GM19395 (cell line): ENCODE measurements around the gene FAM241A.
"Not testable (repeated sequence)": the region's sequence is repeated elsewhere in the genome, so short reads cannot be mapped to it uniquely, and the experiment has no call there.

ENCODE experiments used
- ATAC-seq: cut with Tn5 transposase; IDR thresholded peaks from one replicate; pipeline ENCODE4 v1.9.1; 2021; ENCODE audit warnings: mild to moderate bottlenecking, moderate library complexity; ENCODE audit not compliant: unreplicated experiment

FAM241A gene

DNA sequence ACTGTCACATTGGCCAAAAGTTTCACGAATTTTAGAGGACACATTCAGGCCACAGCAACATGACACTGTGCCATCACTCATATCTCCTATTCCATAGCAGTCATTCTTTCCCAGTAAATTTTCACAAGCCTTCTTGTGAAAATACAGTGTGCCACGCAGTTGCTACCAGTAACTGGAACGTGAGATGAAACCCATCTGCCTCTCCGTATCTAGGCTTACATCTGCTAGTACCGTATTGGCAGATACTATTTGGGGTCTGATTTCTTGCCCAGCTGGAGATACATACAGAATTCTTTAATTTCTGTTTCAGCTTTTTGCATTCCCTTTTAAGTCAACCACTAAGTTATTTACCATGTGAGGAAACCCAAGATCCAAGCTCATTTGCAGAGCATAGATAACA is 8.7 kb upstream of the FAM241A start:
- no peak for ATAC-seq

DNA sequence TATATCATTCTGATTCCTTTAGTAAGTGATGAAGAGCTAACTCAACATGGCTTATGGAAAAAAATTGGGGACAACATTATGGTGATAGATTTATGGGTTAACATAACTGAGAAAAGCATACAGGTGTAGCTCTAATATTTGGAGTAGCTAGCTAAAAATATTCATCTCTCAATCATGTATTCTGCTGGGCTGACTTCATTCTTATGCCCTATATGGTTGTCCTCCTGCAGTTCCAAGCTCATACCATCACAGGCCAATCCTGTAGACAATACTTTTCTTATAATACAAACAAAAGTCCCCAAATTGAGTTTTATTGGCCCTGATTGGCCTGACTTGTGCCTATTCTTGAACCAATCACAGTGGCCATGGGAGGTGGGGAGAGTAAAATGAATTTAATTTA is 6.7 kb upstream of the FAM241A start:
- ATAC-seq, result no peak

DNA sequence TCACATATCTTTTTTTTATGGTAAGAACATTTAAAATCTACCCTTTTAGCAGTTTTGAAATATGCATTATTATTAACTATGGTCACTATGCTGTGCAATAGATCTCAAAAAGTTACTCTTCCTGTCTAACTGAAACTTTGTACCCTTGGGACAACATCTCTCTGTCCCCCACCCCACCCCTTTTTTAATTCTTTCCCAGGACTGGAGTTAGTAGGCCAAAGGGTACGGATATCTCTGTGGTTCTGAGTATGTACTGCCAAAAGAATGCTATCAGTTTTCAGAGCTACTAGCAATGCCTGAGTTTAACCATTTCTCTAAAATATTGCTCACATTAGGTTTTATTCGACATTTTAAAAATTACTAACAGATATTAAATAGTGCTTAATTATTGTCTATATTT is 4.7 kb upstream of the FAM241A start:
- ATAC-seq, result no peak

DNA sequence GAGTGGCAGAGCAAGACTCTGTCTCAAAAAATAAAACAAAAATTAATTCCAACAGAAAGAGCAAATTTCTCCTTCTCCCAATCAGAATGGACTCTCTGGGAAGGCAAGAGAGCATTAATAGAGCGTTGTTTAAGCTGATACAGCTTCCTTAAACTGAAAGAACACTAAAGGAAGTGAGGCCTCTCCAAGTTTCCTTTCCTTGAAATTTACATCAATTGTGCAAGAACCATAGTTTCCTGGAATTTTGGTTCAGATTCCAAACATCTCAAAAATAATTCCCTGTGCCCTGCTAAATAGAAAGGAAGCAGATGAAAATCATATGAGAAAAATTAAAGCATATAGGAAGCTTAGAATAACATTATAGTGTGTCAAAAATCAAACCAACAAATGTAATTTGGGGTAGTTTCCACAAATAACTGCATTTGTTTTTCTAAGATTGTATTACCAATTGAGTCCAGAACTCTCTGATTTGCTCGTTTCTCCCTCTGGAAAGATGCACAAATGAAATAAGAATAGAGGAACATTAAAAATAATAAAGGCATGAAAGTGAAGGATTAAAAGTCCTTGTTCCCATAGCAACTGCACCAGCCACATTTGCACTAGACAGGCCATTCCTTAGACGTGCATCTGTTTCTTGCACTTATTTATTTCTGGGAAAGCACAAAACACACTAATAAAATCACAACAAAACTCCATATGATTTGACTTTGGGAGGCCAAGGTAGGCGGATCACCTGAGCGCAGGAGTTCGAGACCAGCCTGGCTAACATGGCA is 3.7 kb upstream of the FAM241A start:
- no peak for ATAC-seq

DNA sequence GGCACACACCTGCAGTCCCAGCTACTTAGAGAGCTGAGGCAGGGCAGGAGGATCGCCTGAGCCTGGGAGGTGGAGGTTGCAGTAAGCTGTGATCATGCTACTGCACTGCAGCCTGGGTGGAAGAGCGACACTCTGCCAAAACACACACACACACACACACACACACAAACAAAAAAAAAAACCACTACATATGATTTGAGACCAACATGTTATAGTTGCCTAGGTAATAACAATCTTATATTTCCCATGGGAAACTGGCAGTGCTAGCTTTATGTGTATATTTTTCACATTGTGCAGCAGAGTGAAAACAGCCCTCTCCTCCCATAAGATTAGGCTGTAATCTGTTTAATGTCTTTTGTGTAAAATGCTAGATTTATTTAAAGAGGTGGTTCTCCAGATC is 3.1 kb upstream of the FAM241A start:
- ATAC-seq, result no peak

DNA sequence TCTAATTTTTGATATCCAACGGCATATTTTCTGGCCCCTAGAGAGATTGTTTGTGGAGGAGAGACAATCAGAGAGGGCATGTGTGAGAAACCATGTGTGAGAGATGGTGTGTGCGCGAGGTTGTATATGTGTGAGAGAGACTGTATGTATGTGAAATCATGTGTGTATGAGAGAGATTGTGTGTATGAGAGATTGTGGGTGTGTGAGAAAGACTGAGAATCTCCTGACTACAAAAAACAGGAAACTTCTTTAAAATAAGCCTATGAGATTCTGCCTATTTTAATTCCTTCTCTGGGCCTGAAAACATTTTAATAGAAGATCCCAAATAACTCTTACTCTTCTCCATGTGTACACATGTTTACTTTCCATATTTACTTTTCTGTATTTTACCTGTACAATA is 1.5 kb upstream of the FAM241A start:
- ATAC-seq, result no peak

DNA sequence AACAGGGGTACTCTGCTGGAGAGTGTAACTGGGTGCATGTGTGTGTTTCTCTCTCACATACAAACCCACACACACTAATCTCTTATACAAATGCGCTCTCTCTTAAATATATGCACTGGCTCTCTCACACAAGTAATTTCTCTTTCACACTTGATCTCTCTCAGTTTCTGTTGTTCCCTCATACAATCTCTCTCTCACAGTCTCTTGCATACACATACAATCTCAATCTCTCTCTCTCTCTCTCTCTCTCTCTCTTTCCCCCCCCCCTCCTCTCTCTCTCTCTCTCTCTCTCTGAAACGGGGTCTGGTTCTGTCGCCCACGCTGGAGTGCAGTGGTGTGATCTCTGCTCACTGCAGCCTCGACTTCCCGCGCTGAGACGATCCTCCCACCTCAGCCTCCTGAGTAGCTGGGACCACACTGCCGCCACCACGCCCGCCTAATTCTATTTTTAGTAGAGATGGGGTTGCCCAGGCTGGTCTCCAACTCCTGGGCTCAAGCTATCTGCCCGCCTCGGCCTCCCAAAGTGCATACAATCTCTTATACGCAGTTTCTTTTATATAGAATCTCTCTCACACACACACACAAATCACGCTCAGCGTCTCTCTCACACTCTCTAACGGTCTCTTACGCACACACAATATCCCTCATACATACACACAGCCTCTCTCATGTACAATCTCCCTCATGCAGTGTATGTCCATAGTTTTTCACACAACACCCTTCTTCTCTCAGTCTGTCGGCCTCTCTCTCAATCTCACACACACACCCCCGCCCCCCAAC is 518 bp upstream of the FAM241A start:
- no peak for ATAC-seq

DNA sequence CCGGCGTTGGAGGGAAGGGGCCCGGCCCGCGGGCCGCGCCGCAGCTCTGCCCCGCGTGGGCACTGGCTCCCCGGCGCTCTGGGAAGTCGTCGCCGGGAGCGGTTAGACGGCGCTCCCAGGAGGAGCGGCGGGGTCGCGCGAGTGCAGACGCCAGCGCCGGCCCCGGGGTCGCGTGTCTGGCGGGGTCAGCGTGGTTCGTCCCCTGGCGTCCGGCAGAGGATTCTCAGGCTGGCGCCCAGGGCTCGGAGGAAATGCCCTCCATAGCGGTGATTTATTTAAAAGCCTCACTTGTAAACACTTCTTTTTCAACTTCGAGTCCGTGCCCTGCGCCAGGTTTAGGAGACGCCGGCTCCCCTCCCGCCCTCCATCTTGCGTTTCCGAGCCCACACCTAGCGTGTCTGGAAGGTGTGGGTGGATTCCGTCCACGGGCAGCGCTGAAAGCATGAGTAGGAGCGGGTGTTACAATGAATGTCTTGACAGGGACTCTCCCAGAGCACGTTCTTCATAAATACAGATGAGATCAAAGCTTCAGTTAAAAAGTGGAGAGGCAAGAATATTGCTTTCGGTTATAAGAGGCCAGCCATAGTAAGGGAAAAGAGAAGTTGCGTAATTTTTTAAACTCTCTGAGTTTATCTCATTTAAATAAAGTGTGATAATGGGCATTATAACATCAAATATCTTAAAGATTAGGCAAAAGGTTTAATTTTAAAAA is 692 bp downstream of the FAM241A start:
- ATAC-seq, result peak; percentile 59

DNA sequence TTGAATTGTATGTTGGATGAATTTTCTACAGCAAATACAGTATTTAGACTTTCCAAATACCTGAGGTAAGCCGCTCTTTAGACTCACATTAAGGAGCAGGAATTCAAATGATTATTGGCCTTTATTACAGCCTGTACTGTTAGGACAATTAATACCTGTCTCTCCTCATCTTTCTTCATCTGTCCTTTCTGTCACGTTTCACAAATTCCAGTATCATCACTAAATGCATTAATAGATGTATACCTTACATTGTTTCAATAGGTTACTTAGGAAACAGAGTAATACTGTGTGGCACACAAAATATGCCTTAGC is 1.2 kb downstream of the FAM241A start:
- no peak for ATAC-seq

DNA sequence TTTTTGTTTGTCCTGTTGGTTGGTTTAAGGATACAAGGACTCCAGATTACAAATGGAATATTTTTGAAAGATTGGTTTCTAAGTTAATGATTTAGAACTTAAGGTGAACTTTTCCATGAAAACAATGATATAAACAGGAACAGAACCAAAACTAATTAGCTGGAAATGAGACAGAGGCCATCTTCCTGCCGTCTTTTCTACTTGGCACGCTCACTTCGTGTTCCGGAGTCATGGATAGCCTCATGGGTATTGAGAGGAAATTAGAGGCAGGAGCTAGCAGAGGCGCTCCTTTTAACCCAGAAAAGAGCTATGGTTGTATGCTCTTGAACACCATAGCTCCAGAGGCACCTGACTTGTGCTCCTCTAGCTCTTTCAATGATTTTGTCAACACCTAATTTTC is 2.4 kb downstream of the FAM241A start:
- ATAC-seq, result no peak

DNA sequence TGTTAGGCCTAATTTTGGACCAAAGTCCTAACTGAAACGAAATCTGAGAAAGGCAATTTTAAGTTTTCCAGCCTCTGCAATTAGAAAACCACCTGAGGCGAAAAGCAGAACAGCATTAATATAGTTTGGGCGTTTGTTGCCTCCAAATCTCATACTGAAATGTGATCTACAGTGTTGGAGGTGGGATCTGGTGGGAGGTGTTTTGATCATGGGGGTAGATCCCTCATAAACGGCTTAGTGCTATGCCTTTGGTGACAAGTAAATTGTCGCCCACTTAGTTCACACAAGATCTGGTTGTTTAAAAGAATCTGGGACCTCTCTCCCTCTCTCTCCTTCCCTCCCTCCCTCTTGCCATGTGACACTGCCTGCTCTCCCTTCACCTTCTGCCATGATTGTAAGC is 5.7 kb downstream of the FAM241A start:
- ATAC-seq, result no peak

DNA sequence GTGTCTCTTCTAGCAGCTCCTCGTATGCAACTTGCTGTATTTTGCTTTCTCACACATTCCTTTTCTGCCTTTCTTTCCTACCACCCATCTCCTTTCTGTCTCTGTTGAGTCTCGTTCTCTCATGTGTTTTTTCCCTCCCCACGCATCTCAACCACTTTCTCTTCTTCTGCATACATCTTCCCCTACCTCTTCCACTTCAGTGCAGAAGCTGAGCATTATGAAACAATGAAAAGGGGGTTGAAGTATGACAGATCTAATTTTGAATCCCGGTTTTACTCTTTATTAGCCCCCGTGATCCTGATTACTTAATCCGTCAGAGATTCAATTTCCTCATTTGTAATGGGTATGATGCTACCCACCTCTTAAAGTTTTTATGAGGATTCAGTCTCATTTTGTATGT is 7.3 kb downstream of the FAM241A start:
- no peak for ATAC-seq

DNA sequence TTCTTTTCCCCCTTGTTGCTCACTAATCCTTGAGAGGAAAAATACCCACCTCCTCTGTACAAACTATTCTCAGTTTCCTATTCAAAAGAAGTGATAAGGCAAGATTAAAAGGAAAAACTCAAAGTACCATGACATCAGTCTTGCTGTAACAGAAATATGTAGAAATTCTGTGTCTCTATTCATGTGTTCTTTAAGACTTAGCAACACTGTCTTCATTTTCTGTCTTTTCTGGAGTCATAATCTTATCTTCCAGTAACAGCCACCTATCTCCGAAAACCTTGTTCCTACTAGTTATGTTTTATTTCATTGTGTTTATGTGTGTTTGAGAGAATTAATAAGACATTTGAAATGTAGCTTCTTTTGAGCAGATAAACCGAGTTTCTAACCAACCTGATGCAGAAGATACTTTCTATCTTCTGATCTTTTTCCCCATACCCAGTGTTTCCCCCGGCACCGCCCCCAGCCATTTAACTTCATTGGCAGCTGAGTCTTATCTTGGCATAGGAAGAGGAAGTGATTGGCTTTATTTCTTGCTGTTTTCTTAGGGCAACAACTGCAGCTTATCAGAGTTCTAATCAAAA is 8.0 kb downstream of the FAM241A start:
- ATAC-seq, result no peak

DNA sequence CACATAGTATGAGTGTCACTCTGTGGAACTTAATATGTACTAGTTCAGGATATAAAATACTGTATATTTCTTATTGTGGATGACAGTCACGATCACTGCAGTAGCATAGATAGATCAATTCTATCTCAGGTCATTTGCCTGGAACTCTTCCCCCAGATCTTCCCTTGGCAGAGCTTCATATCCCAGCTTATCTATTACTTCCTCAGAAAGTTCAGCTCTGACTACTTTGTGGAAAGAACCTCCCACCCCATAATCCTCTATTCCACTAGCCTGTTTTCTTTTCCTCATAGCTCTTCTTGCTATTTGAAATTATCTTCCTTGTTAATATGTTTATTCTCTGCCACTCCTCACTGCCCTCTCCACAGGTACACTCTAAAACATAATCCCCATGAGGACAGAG is 10.9 kb downstream of the FAM241A start:
- no peak for ATAC-seq

DNA sequence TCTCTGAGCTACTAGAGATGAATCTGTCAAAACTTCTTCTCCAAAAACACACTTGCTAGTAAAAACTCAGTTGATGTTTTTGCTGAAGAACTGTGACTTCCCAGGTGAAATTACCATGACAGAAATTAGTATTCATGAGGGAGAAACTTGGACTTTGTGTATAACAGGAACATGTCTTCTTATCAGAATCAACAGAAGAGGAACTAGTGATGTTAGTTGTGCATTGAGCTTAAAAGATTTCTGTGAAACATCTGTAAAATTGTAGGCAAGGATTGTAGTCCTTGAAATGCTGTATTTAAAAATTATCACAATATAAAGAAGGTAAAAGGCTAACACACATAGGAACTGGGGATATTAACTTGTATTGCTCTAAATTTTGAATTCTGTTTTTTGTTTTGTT is 11.3 kb downstream of the FAM241A start:
- ATAC-seq, result no peak

DNA sequence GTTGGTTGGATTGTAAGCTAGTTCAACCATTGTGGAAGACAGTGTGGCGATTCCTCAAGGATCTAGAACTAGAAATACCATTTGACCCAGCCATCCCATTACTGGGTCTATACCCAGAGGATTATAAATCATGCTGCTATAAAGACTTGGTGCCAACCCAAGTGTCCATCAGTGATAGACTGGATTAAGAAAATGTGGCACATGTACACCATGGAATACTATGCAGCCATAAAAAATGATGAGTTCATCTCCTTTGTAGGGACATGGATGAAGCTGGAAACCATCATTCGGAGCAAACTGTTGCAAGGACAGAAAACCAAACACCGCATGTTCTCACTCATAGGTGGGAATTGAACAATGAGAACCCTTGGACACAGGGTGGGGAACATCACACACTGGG is 18.5 kb downstream of the FAM241A start:
- ATAC-seq, result not testable (repeated sequence)

DNA sequence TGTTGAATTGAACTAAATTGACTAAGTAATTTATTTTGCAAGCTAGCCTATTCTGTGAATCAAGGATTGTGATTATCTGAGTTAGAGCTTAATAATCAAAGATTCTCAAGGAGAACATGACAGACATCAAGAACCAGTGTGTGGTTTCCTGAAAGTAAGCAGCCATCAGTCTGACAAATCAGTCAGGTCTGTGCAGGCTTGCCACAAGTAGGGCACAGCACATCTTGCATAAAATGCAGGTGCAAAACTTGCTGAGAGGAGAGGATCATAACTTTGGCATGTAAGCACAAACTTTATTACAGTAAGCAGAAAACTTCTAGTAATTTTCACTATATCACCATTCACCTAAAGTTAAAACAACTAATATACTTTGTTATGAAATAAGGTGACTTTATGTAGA is 22.5 kb downstream of the FAM241A start:
- ATAC-seq, result no peak

DNA sequence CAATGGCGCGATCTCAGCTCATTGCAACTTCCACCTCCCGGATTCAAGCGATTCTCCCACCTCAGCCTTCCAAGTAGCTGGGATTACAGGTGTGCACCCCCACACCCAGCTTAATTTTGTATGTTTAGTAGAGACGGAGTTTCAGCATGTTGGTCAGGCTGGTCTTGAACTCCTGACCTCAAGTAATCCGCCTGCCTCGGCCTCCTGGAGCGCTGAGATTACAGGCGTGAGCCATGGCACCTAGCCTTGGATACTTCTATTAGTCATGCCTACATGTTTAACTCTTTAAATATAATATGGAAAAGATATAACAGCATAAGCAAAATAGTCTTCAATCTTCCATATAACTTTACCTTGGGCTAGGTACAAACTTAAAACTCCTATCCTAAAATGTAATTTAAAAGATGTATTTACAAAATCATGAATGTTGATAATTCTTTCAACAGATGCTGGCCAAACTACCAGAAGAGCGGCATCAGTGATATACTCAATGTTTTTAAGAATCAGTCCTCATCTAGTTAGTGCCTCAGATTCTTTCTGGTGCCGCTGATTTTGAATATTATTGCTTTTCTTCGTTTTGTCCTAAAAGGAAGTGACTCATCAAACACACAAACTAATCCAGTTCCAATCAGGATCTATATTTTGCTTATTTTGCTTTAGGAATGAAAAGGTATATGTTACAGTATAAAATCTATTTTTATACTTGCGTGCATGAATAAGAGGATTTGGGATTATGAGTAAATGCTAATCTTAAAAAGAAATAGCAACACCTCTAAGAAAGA is 23.7 kb downstream of the FAM241A start:
- no peak for ATAC-seq

DNA sequence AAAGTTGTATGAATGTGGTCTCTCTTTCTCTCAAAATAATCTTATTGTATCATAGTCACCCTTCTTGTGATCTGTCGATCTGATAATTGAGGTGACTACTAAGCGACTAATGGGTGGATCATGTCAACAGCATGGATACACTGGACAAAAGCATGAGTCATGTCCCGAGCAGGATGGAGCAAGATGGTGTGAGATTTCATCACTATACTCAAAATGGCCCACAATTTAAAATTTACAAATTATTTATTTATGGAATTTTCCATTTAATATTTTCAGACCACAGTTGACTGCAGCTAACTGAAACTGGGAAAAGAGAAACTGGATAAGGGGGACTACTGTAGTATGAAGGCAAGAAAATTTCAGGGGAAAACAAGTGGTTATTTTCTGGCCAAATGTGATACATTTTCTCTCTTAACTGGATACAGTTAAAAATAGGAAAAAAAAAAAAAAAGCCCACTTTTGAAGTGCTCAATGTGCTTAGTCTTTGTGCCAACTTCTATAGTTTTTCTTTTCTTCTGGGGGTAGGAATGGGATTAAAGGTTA is 25.3 kb downstream of the FAM241A start:
- ATAC-seq, result no peak

DNA sequence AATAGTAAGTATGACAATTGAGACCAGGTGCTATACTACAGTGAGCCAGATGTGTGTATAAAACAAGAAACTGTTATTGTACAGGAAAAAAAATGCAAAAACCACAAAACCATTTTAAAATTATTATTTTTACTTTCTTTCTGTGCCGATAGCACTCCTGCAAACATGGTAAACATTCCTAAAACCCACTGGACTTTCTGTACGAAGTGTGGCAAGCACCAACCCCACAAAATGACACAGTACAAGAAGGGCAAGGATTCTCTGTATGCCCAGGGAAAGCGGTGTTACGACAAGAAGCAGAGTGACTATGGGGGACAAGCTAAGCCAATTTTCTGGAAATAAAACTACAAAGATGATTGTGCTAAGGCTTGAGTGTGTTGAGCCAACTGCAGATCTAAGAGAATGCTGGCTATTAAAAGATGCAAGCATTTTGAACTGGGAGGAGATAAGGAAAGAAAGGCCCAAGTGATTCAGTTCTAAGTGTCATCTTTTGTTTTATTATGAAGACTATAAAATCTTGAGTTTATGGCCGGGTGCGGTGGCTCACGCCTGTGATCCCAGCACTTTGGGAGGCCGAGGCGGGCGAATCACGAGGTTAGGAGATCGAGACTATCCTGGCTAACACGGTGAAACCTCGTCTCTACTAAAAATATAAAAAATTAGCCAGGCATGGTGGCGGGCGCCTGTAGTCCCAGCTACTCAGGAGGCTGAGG is 26.0 kb downstream of the FAM241A start:
- ATAC-seq, result not testable (repeated sequence)
